OCI-LY3 (cell line): ENCODE data around the gene PLCL1.

Source experiments
- H2AFZ ChIP-seq: fragments of 200-600, 300-600 bp; shearing (Covaris generic); 2 replicates; pipeline ENCODE4 v1.6.0; 2014; ENCODE audit warnings: antibody characterized with exemption, low read depth, low read length
- H3K27ac ChIP-seq: fragments of 200-600, 300-600 bp; sonication (generic); 2 replicates; pipeline ENCODE4 v1.5.1; 2014; ENCODE audit warnings: mild to moderate bottlenecking, low read length, moderate library complexity, mixed read lengths
- H3K27me3 ChIP-seq: fragments of 200-600, 300-600 bp; sonication (generic); 2 replicates; pipeline ENCODE4 v1.6.1; 2014; ENCODE audit warnings: low read depth, low read length, mixed read lengths
- H3K36me3 ChIP-seq: fragments of 200-600, 300-600 bp; sonication (generic); replicated peaks from 2 replicates; pipeline ENCODE3; 2014; ENCODE audit warnings: low read depth, low read length, mixed read lengths
- H3K4me1 ChIP-seq: fragments of 300-600, 200-600 bp; sonication (generic); 2 replicates; pipeline ENCODE4 v1.6.1; 2014; ENCODE audit warnings: low read length, mixed read lengths
- H3K4me2 ChIP-seq: fragments of 200-600, 300-600 bp; sonication (generic); 2 replicates; pipeline ENCODE4 v1.6.1; 2014; ENCODE audit warnings: low read length, mixed read lengths
- H3K4me3 ChIP-seq: fragments of 300-600, 200-600 bp; sonication (generic); 2 replicates; pipeline ENCODE4 v1.5.1; 2014; ENCODE audit warnings: antibody characterized with exemption, mild to moderate bottlenecking, low read length, moderate library complexity
- H3K79me2 ChIP-seq: fragments of 300-600, 200-600 bp; shearing (Covaris generic); 2 replicates; pipeline ENCODE4 v1.6.1; 2014; ENCODE audit warnings: mild to moderate bottlenecking, low read length, mixed read lengths
- H3K9ac ChIP-seq: fragments of 300-600, 200-600 bp; shearing (Covaris generic); 2 replicates; pipeline ENCODE4 v1.6.0; 2014; ENCODE audit warnings: mild to moderate bottlenecking, low read length, moderate library complexity
- H3K9me3 ChIP-seq: fragments of 200-600, 300-600 bp; shearing (Covaris generic); 2 replicates; pipeline ENCODE4 v1.6.1; 2014; ENCODE audit warnings: low read length, mixed read lengths; ENCODE audit not compliant: insufficient read depth
- H4K20me1 ChIP-seq: fragments of 200-600, 300-600 bp; sonication (generic); 2 replicates; pipeline ENCODE4 v1.6.1; 2016; ENCODE audit warnings: low read length, mixed read lengths; ENCODE audit not compliant: insufficient read depth
- CTCF ChIP-seq: fragments of 200-600, 300-600 bp; sonication (generic); IDR thresholded peaks from 2 replicates; pipeline ENCODE4 v1.5.1; 2014; ENCODE audit warnings: antibody characterized with exemption, low read length, low read depth
- EZH2phosphoT487 ChIP-seq: fragments of 200-600 bp; shearing (Covaris generic); IDR thresholded peaks from 2 replicates; pipeline ENCODE4 v1.6.1; 2018; ENCODE audit warnings: antibody characterized with exemption, mixed run types, low read depth

The PLCL1 gene

DNA sequence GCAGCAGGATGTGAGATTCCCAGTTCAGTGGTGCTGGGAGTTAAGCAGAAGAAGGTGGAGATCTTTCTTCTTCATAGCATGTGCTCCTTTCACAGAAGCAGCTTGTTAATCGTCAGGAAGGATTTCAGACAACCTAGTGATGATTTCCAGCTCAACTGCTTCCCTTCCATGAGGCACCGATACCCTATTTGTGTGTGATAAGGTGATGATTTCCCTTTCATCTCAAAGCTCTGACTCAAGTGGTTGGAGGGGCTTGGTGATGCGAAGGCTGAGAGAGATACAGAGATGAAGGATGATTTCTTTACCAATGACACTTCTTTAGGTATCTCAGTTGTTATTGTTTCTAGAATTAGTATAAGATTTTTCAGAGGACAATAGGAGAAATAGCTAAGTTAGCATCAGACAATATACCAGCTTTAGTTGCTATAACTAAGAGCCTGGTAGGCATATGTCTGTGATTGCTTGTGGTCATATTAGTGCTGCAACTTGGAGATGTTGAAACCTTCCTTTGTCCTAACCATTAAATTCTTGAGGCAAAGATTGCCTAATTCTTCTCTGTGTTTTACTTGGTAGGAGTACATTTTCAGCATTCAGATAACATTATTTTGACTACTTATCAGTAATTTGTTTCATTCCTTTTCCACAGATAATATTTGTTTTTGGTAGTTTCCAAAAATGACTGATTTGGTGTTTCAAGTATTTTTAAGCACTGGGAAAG, 111.3 kb downstream of the PLCL1 start:
- H4K20me1 ChIP-seq = no peaks in the 10 kb centered on the region
- no peaks in the 10 kb centered on the region for H3K79me2 ChIP-seq
- no peak overlapping the region for H3K4me3 ChIP-seq
- no peaks in the 10 kb centered on the region for H3K9me3 ChIP-seq
- no peak overlapping the region for H2AFZ ChIP-seq
- no peak overlapping the region for H3K27ac ChIP-seq
- no peak overlapping the region for H3K9ac ChIP-seq
- H3K27me3 ChIP-seq = peaks cover 5% of the 10 kb centered on the region; the same call in 1 of the 2 replicates
- no peak for TF ChIP-seq CTCF
- TF ChIP-seq EZH2phosphoT487 = no peak
- no peak overlapping the region for H3K4me2 ChIP-seq
- no peaks in the 10 kb centered on the region for H3K36me3 ChIP-seq
- H3K4me1 ChIP-seq = no peaks in the 10 kb centered on the region

DNA sequence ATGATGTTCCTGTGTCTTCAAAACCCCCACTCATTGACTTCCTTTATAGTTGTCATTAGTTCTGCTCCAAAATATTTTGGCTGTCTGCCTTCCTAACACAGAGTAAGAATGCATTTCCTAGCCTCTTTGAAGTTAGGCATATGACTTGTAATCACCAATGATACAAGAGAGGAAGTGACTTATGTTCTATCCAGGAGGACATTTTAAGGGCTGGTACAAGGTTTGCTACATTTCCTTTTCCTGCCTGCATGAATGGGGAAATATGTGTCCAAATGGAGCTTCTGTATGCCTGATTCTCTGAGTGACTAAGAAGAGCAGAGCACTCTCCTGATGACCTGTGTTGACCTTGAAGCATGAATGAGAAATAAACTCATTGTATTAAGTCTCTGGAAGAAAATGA, 115.1 kb downstream of the PLCL1 start:
- Histone ChIP-seq H3K27ac (no peak overlapping the region), H3K4me1 (no peaks in the 10 kb centered on the region), H4K20me1 (no peaks in the 10 kb centered on the region), H3K4me3 (no peak overlapping the region), H3K36me3 (no peaks in the 10 kb centered on the region), H3K27me3 (0 out of 2 replicates have a peak, but pooled peaks cover 2% of the 10 kb centered on the region), H3K79me2 (no peaks in the 10 kb centered on the region), H3K4me2 (no peak overlapping the region), H3K9ac (no peak overlapping the region), H2AFZ (no peak overlapping the region), H3K9me3 (no peaks in the 10 kb centered on the region)
- TF ChIP-seq EZH2phosphoT487 (no peak), CTCF (no peak)

- Histone ChIP-seq H2AFZ (no peak overlapping the region), H3K9ac (no peak overlapping the region), H3K79me2 (no peaks in the 10 kb centered on the region), H3K9me3 (no peaks in the 10 kb centered on the region), H3K27ac (no peak overlapping the region), H3K27me3 (no peaks in the 10 kb centered on the region), H3K4me3 (no peak overlapping the region), H3K36me3 (no peaks in the 10 kb centered on the region), H4K20me1 (no peaks in the 10 kb centered on the region), H3K4me2 (no peak overlapping the region), H3K4me1 (no peaks in the 10 kb centered on the region)
- no peak for TF ChIP-seq EZH2phosphoT487
- no peak for TF ChIP-seq CTCF
Observed at GRCh38 chr2:197920088-197920487, 115.7 kb downstream of the PLCL1 start.

GRCh38 chr2:197920592-197921201, 116.3 kb downstream of the PLCL1 start:
- Histone ChIP-seq H3K4me3 (no peak overlapping the region), H3K79me2 (no peaks in the 10 kb centered on the region), H2AFZ (no peak overlapping the region), H3K9ac (no peak overlapping the region), H4K20me1 (no peaks in the 10 kb centered on the region), H3K36me3 (no peaks in the 10 kb centered on the region), H3K27me3 (no peaks in the 10 kb centered on the region), H3K27ac (no peak overlapping the region), H3K4me1 (no peaks in the 10 kb centered on the region), H3K4me2 (no peak overlapping the region), H3K9me3 (no peaks in the 10 kb centered on the region)
- no peak for TF ChIP-seq CTCF
- no peak for TF ChIP-seq EZH2phosphoT487
